Urinary bladder (tissue), 4 donors: Measurements from ENCODE around the gene TMEM174. TPM values are rescaled to one million over a fixed set of nuclear protein-coding genes. Genes with fewer than 3 reads are reported as not detected.

Experiments used
- DNase-seq: peaks from one replicate; pipeline ENCODE4 v3.0.0-alpha.2; 2015; ENCODE audit errors: extremely low spot score
- H3K27ac ChIP-seq: one replicate; pipeline ENCODE4 v1.5.1; 2013; ENCODE audit warnings: low read depth, mild to moderate bottlenecking, moderate library complexity
- H3K36me3 ChIP-seq: one replicate; pipeline ENCODE4 v1.6.1; 2013; ENCODE audit warnings: mild to moderate bottlenecking, moderate library complexity; ENCODE audit not compliant: insufficient read depth
- H3K4me1 ChIP-seq: one replicate; pipeline ENCODE4 v1.6.1; 2013; ENCODE audit warnings: mild to moderate bottlenecking, moderate library complexity; ENCODE audit not compliant: insufficient read depth
- H3K4me3 ChIP-seq: one replicate; pipeline ENCODE4 v1.5.1; 2013; ENCODE audit warnings: low read depth, low read length
- WGBS: extraction: QIAGEN DNeasy Blood & Tissue Kit; methylation state at CpG from one replicate; pipeline ENCODE4 v1.1.7; 2013; 5-methylcytosine and 5-hydroxymethylcytosine counted together
- polyA plus RNA-seq: library from polyadenylated mRNA; stranded (reverse); fragments of 200-250 nt; gene quantifications from one replicate; pipeline ENCODE4 v1.2.3, GENCODE V29; 2013
- total RNA-seq: library from RNA; depleted of rRNA; stranded (reverse); fragments of >200 nt; gene quantifications from one replicate; pipeline ENCODE4 v1.2.3, GENCODE V29; 2014
- donor health status: healthy with polysubstance abuse.
- donor health status: healthy.

The TMEM174 gene
- total and polyA plus RNA-seq, 2 donors, result not detected

GRCh38 chr5:73160239-73160671, 12.7 kb upstream of the TMEM174 start:
- H3K4me1 ChIP-seq, result no peaks in the 10 kb centered on the region
- no peak for DNase-seq
- WGBS, result 79% methylated on average over 4 of the region's 4 CpGs
- no peak overlapping the region for H3K4me3 ChIP-seq
- no peak overlapping the region for H3K27ac ChIP-seq
- no peaks in the 10 kb centered on the region for H3K36me3 ChIP-seq

- no peak overlapping the region for H3K27ac ChIP-seq
- H3K4me1 ChIP-seq, result no peaks in the 10 kb centered on the region
- no peak for DNase-seq
- H3K36me3 ChIP-seq, result no peaks in the 10 kb centered on the region
- H3K4me3 ChIP-seq, result no peak overlapping the region
These were observed 2.5 kb upstream of the TMEM174 start for GRCh38 chr5:73170522-73170921.

DNA sequence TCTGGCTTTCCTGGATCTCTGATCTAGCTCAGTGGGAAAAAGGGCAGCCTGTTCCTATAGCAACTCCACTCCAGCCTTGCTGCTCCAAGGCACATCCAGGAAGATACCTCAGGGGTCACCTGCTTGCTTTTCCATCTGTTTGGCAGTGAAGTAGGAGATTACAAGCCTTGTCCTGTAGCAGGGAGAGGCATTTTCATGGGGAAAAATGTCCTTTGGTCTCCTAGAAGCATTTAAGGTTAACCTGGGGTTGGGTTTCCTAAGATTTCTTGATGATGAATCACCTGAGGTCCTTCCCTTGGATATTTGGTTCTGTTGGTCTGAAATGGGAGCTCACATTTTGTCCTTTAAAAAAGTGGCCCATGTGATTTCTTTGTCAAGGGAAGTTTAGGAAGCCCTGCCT, 1.5 kb upstream of the TMEM174 start:
- H3K27ac ChIP-seq, result no peak overlapping the region
- no peak overlapping the region for H3K4me3 ChIP-seq
- no peaks in the 10 kb centered on the region for H3K4me1 ChIP-seq
- no peaks in the 10 kb centered on the region for H3K36me3 ChIP-seq
- DNase-seq, result no peak

- Histone ChIP-seq H3K4me3 (no peak overlapping the region), H3K36me3 (no peaks in the 10 kb centered on the region), H3K4me1 (no peaks in the 10 kb centered on the region), H3K27ac (no peak overlapping the region)
- DNase-seq, result no peak
- 53% methylated on average over 8 of the region's 8 CpGs for WGBS
These were observed 1.3 kb downstream of the TMEM174 start for GRCh38 chr5:73174100-73174815.

DNA sequence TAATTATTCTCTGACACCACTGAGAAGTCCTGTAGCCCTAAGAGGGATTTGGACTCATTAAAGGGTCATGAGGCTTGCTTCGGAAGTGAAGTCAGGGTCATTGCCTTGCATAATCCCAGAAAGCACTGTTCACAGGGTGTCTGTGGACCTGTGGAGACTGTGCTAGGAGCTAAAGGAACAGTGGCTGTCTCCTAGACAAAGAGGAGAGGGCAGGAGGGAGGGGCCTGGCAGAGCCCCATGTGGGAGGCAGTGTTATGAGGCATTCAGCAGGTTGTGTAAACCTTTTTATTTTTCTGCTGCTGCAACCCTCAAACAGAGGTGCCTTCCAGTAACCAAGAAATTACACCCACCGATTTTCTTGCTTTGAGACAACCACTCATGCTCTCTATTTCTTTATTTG, 3.3 kb downstream of the TMEM174 start:
- Histone ChIP-seq H3K4me1 (no peaks in the 10 kb centered on the region), H3K27ac (no peak overlapping the region), H3K4me3 (no peak overlapping the region), H3K36me3 (no peaks in the 10 kb centered on the region)
- DNase-seq, result no peak
- 73% methylated on average over 2 of the region's 2 CpGs for WGBS

GRCh38 chr5:73178265-73178664, 5.3 kb downstream of the TMEM174 start:
- Histone ChIP-seq H3K36me3 (no peaks in the 10 kb centered on the region), H3K4me1 (no peaks in the 10 kb centered on the region), H3K27ac (no peak overlapping the region), H3K4me3 (no peak overlapping the region)
- WGBS, result 77% methylated on average over 5 of the region's 5 CpGs
- no peak for DNase-seq

- Histone ChIP-seq H3K4me1 (no peaks in the 10 kb centered on the region), H3K36me3 (no peaks in the 10 kb centered on the region), H3K27ac (no peak overlapping the region), H3K4me3 (no peak overlapping the region)
- 74% methylated on average over 3 of the region's 3 CpGs for WGBS
- no peak for DNase-seq
These were observed 6.7 kb downstream of the TMEM174 start for GRCh38 chr5:73179730-73180129.

DNA sequence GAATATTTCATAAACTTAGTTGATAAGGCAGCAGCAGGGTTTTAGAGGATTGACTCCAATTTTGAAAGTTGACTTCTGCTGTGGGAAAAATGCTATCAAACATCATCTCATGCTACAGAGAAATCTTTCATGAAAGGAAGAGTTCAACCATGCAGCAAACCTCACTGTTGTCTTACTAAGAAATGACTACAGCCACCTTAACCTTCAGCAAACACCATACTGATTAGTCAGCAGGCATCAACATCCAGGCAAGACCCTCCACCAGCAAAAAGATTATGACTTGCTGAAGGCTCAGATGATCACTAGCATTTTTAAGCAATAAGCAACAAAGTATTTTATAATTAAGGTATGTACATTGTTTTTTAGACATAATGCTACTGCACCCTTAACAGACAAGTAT, 7.6 kb downstream of the TMEM174 start:
- no peaks in the 10 kb centered on the region for H3K36me3 ChIP-seq
- no peaks in the 10 kb centered on the region for H3K4me1 ChIP-seq
- no peak overlapping the region for H3K27ac ChIP-seq
- no peak for DNase-seq
- no peak overlapping the region for H3K4me3 ChIP-seq

GRCh38 chr5:73182307-73182706, 9.3 kb downstream of the TMEM174 start:
- Histone ChIP-seq H3K4me3 (no peak overlapping the region), H3K27ac (no peak overlapping the region)
- no peak for DNase-seq

GRCh38 chr5:73183000-73183399, 10.0 kb downstream of the TMEM174 start:
- no peak for DNase-seq
- 70% methylated on average over 6 of the region's 6 CpGs for WGBS
- no peak overlapping the region for H3K27ac ChIP-seq
- no peaks in the 10 kb centered on the region for H3K36me3 ChIP-seq
- H3K4me3 ChIP-seq, result no peak overlapping the region
- no peaks in the 10 kb centered on the region for H3K4me1 ChIP-seq

More at GRCh38 chr5:73182307-73182706, 9.3 kb downstream of the TMEM174 start:
- Histone ChIP-seq H3K36me3 (no peaks in the 10 kb centered on the region), H3K4me1 (no peaks in the 10 kb centered on the region)

DNA sequence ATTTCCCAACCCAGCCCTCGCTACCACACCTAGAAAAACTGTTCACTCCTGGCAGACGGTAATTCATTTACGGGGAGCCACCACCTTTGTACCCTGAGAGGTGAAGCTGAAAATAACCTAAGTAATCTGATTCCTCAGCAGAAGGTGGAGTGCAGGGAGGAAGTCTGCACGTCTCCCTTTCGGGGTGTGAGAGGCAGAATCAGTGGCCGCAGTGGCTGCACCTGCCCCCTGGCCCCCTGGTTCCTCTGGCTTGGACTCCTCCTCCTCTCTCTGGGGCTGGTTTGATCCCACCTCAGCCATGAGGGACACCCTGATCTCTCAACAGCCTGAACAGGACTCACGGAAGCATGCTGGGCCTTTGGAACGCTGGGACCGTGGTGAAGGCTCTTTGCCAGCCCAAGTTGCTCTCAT, 10.5 kb downstream of the TMEM174 start:
- 60% methylated on average over 9 of the region's 9 CpGs for WGBS
- no peak overlapping the region for H3K27ac ChIP-seq
- DNase-seq, result no peak

GRCh38 chr5:73186976-73187375, 14.0 kb downstream of the TMEM174 start:
- 81% methylated on average over 2 of the region's 2 CpGs for WGBS
- Histone ChIP-seq H3K36me3 (no peaks in the 10 kb centered on the region), H3K4me1 (no peaks in the 10 kb centered on the region), H3K4me3 (no peak overlapping the region), H3K27ac (no peak overlapping the region)
- DNase-seq, result no peak

More for the DNA sequence above, 10.5 kb downstream of the TMEM174 start:
- Histone ChIP-seq H3K36me3 (no peaks in the 10 kb centered on the region), H3K4me3 (no peak overlapping the region), H3K4me1 (no peaks in the 10 kb centered on the region)

DNA sequence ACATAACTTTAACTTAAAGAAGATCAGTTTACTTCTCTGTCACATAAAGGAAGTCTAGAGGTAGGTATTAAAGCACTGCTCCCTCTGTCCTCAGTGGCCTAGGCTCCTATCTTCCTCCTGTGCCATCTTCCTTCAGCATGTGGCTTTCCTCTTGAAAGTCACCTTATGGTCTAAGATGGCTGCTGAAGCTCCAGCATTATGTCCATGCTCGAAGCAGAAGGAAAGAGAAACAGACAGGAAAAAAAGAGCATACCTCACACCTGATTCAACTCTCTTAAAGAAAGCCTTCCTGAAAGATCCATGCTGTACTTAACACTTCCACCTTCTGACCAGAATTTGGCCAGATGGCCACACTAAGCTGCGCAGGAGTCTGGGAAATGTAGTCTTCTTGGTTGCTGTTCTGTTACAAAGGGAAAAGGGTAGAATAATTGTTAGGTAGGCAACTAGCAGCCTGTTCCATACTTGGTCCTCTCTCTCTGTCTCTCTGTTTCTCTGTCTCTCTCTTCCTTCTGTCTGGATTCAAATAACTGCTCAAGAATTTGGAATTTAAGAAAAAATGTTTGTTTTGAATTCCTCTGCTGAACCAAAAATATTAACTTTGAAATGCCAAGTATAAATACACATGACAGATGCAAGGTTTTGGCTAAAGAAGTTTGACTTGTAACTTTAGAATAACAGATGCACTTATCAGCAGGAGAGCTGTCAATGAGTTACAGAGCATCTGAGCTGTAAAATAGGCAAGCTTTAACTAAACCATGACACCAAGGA, 16.0 kb downstream of the TMEM174 start:
- WGBS, result 79% methylated on average over 2 of the region's 2 CpGs
- Histone ChIP-seq H3K4me3 (no peak overlapping the region), H3K27ac (no peak overlapping the region), H3K36me3 (no peaks in the 10 kb centered on the region), H3K4me1 (no peaks in the 10 kb centered on the region)
- no peak for DNase-seq

- 35% methylated on average over 6 of the region's 6 CpGs for WGBS
- H3K27ac ChIP-seq, result no peak overlapping the region
- H3K36me3 ChIP-seq, result no peaks in the 10 kb centered on the region
- no peak for DNase-seq
- no peaks in the 10 kb centered on the region for H3K4me1 ChIP-seq
- H3K4me3 ChIP-seq, result no peak overlapping the region
These were observed 16.9 kb downstream of the TMEM174 start for GRCh38 chr5:73189871-73190376.
